Stimulated activated CD4-positive, alpha-beta T cell treated with anti-CD3 and anti-CD28 coated beads, Interleukin-2, amount 100 ng/mL, for 48 hours (primary cell): ENCODE results near the gene HOGA1.

Source experiments
- DNase-seq, 2 donors: peaks; one replicate each; pipeline ENCODE4 v3.0.0-alpha.2; 2020

The HOGA1 gene

GRCh38 chr10:97651773-97652172 lies 67.6 kb downstream of the HOGA1 start:
- DNase-seq = no peak

DNA sequence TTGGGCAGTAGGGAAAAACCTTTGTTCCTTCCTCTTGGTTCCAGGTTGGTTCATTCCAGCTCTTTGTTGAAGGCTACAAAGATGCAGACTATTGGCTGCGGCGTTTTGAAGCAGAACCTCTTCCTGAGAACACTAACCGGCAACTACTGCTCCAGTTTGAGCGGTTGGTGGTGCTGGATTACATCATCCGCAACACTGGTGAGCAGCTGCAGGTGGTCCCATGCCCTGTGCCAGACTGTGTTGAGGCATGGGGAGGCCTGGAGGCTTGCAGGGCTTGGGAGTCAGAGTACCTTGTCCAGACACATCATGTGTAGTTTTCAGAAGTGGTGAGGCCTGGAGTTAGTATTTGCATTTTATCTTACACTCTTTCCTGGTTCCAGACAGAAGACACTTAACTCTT lies 72.6 kb downstream of the HOGA1 start:
- DNase-seq = no peak

DNA sequence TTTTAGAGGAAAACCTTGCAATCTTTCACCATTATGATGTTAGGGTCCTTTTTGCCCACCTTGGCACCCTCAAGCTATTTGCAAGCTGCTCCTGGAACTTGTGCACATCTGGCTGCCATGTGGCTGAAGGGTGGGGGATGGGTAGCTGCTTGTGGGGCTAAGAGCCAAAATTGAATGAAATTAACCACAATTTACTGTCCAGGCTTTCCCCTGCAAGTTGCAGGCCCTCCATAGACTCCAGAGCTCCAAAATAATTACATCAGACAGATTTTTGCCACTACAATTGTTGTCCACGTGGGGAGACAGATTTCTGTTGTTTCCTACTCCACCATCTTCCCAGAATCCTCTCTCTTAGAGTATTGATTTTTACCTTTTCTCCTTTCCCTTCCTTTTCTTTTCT lies 75.4 kb downstream of the HOGA1 start:
- no peak for DNase-seq
